Uterus (tissue), 4 donors: Measurements from ENCODE around the gene FBXL2. TPM values are rescaled to one million over a fixed set of nuclear protein-coding genes. Genes with fewer than 3 reads are reported as not detected.

Experiments used
- DNase-seq, 2 donors: peaks; one replicate each; pipeline ENCODE4 v3.0.0-alpha.2; 2019 to 2020
- H3K27ac ChIP-seq, 2 donors: fragments of 200-600 bp; sonication (generic); 1 replicate in 1 of 2; 2 replicates in 1 of 2; pipeline ENCODE4 v1.5.1; 2016 to 2018
- H3K27me3 ChIP-seq, 2 donors: fragments of 200-600 bp; sonication (generic); one replicate each; pipeline ENCODE4 v1.5.1; 2018 to 2019; ENCODE audit warnings: control low read depth in 1 of 2
- H3K36me3 ChIP-seq, 2 donors: fragments of 200-600 bp; sonication (generic); one replicate each; pipeline ENCODE4 v1.5.1; 2019; ENCODE audit warnings: control low read depth in 1 of 2
- H3K4me1 ChIP-seq, 2 donors: fragments of 200-600 bp; sonication (generic); one replicate each; pipeline ENCODE4 v1.5.1; 2018 to 2019; ENCODE audit warnings: control low read depth in 1 of 2
- H3K4me3 ChIP-seq, 2 donors: fragments of 200-600 bp; sonication (generic); 1 replicate in 1 of 2; 2 replicates in 1 of 2; pipeline ENCODE4 v1.5.1; 2018 to 2019; ENCODE audit warnings: mild to moderate bottlenecking in 1 of 2
- H3K9me3 ChIP-seq, 2 donors: fragments of 200-600 bp; sonication (generic); one replicate each; pipeline ENCODE4 v1.5.1; 2019; ENCODE audit warnings: control low read depth in 1 of 2
- POLR2A ChIP-seq, 2 donors: fragments of 450-650 bp; IDR thresholded peaks; one replicate each; pipeline ENCODE4 v1.6.1; 2016; ENCODE audit warnings: antibody characterized with exemption in 2 of 2, mild to moderate bottlenecking in 1 of 2, moderate library complexity in 1 of 2
- intact Hi-C: fragments of 100-400 bp; cut with DNase I; formaldehyde crosslinking; loops from one replicate; pipeline ENCODE4 v1.15.1; 2023; ENCODE audit warnings: low total_unique reads
- total RNA-seq, 4 donors: library from RNA; depleted of rRNA in 3 of 4; stranded (reverse); fragments of >200 nt in 3 of 4; gene quantifications; one replicate each; pipeline versions ENCODE4 v1.1.0 to v1.2.4, GENCODE V29; 2014 to 2023
- TF ChIP-seq, protein P1 (sequence below), 4 experiments: fragments of 200-600 bp in 2 of 4; fragments of 450-650 bp in 2 of 4; sonication (generic) in 2 of 4; IDR thresholded peaks; one replicate each; pipeline ENCODE4 v1.5.1; 2016 to 2019; ENCODE audit warnings: antibody characterized with exemption in 4 of 4, mild to moderate bottlenecking in 2 of 4, moderate library complexity in 1 of 4
- donor health status: DM: yes; HTN: yes; CAD: no.

FBXL2 gene
- total RNA-seq, 4 donors from 2014 or later = 10.2 to 24.3 (median 14.1) TPM; not detected in 1

DNA sequence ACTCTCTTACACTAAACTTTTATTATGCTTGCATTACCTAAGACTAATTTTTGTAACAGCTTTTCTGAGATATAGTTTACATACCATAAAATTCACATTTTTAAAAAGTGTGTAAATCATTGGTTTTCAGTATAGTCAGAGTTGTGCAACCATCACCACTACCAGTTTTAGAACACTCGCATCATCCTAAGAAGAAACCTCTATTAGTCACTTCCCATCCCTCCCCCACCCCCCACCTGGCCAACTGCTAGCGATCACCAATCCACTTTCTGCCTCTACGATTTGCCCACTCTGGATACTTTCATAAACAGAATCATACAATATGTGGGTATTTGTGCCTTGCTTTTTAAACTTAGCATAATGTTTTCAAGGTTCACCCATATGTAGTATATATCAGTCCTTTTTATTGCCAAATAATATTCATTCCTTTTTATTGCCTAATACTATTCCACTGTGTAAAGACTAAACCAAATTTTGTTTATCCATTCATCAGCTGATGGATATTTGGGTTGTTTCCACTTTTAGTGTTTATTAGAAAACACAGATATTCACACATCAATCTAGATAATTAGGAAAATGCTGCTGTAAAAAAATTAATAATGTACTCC lies 139.9 kb downstream of the FBXL2 start:
- Histone ChIP-seq H3K36me3 (no peaks in the 10 kb centered on the region), H3K27ac (no peak overlapping the region), H3K9me3 (no peaks in the 10 kb centered on the region), H3K27me3 (no peaks in the 10 kb centered on the region), H3K4me1 (no peaks in the 10 kb centered on the region), H3K4me3 (no peak overlapping the region)
- no peak for DNase-seq
- intact Hi-C loops = no loop called here
- TF ChIP-seq, protein P1, sequence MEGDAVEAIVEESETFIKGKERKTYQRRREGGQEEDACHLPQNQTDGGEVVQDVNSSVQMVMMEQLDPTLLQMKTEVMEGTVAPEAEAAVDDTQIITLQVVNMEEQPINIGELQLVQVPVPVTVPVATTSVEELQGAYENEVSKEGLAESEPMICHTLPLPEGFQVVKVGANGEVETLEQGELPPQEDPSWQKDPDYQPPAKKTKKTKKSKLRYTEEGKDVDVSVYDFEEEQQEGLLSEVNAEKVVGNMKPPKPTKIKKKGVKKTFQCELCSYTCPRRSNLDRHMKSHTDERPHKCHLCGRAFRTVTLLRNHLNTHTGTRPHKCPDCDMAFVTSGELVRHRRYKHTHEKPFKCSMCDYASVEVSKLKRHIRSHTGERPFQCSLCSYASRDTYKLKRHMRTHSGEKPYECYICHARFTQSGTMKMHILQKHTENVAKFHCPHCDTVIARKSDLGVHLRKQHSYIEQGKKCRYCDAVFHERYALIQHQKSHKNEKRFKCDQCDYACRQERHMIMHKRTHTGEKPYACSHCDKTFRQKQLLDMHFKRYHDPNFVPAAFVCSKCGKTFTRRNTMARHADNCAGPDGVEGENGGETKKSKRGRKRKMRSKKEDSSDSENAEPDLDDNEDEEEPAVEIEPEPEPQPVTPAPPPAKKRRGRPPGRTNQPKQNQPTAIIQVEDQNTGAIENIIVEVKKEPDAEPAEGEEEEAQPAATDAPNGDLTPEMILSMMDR (IDR thresholded peaks at IDR 0.05) = no peak
- TF ChIP-seq POLR2A (IDR thresholded peaks at IDR 0.05) = no peak

DNA sequence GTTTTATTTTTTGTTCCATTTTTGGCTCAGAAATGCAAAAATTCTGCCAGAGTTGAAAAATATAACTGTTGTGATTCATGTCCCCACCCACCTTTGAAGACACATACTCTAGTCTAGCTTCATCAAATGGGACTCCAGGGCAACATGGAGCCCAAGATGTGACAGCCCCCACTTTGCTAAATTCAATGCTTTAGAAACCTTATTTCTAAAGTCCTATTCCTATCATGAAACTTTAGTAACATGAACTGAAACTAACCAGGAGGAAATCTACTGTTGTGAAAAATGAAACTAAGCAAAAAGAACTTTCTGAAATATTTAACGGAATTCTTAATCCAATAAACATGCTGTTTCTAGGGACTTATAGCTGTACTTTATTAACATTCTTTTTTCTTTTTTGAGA lies 142.7 kb downstream of the FBXL2 start:
- H3K27ac ChIP-seq = no peak overlapping the region
- H3K9me3 ChIP-seq = no peaks in the 10 kb centered on the region
- DNase-seq = no peak
- no peak for TF ChIP-seq POLR2A (IDR thresholded peaks at IDR 0.05)
- TF ChIP-seq, protein P1 (IDR thresholded peaks at IDR 0.05) = no peak
- H3K4me3 ChIP-seq = no peak overlapping the region
- H3K36me3 ChIP-seq = no peaks in the 10 kb centered on the region
- H3K27me3 ChIP-seq = no peaks in the 10 kb centered on the region
- H3K4me1 ChIP-seq = no peaks in the 10 kb centered on the region
- intact Hi-C loops = no loop called here

DNA sequence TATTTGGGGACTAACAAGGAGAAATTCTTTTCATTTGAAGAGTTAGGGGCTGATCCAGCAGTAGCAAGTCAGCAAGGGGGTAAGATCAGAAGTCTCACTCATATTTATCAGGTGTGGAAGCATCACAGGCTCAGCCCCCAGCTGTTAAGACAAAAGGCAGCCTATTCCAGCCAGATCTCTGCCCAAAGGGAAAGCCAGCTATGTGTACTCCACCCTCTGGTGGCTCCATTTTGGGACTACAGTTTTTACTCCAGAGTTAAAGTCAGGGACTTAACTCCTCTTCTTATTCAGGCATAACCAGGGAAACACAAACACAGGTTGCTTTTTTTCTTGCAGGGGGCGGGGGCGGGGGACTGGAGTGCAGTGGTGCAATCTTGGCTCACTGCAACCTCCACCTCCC lies 143.7 kb downstream of the FBXL2 start:
- intact Hi-C loops = no loop called here
- Histone ChIP-seq H3K36me3 (no peaks in the 10 kb centered on the region), H3K4me3 (no peak overlapping the region), H3K9me3 (no peaks in the 10 kb centered on the region), H3K27ac (no peak overlapping the region), H3K27me3 (no peaks in the 10 kb centered on the region), H3K4me1 (no peaks in the 10 kb centered on the region)
- no peak for DNase-seq
- TF ChIP-seq, protein P1 (IDR thresholded peaks at IDR 0.05) = no peak
- no peak for TF ChIP-seq POLR2A (IDR thresholded peaks at IDR 0.05)

DNA sequence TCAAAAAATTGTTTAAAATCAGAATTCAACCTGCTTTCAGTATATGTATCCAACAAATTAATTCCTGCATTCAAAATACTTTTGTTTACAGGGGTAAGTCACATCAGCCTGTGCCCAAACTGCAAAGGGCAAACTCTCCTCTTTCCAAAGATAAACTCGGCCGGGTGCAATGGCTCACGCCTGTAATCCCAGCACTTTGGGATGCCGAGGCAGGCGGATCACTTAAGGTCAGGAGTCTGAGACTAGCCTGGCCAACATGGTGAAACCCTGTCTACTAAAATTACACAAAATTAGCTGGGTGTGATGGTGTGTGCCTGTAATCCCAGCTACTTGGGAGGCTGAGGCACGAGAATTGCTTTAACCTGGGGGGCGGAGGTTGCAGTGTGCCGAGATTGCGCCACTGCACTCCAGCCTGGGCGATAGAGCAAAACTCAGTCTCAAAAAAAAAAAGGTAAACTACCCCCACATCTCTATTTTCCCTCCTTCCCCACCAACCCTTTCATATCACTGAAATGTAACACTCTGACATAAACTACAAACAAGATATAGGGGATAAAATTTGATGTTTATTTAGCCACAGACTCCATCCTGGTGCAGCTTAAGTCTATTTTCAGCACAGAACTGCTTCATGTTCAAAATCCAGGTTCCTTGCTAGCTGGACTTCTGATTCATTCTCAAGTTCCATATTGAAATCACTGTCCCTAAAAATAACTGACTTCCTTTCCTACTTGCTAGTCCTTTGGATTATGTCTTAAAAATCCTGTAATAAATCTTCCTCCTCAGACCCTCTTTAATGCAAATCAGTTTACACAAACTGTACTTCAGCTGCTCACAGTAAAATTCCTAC lies 147.6 kb downstream of the FBXL2 start:
- Histone ChIP-seq H3K4me1 (no peaks in the 10 kb centered on the region), H3K27ac (no peak overlapping the region), H3K36me3 (no peaks in the 10 kb centered on the region), H3K4me3 (no peak overlapping the region), H3K9me3 (no peaks in the 10 kb centered on the region), H3K27me3 (no peaks in the 10 kb centered on the region)
- DNase-seq = no peak
- intact Hi-C loops = no loop called here
- TF ChIP-seq, protein P1 (IDR thresholded peaks at IDR 0.05) = no peak
- no peak for TF ChIP-seq POLR2A (IDR thresholded peaks at IDR 0.05)

DNA sequence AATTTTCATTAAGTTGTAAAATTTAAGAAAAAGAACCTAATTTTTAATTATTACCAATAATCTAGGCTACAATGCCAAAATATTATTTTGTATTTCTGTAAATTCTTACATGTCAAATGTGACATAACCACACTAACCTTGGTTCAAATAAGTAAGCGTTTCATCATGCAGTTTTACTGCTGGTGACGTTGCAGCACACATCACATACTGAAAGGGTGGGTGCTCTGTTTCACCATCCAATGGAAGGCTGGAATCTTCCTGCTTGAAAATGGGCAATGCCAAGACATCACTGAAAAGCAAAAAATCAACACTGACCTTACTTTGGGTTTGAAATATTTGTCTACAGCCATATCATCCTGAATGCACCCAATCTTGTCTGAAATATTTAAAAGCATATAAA lies 148.2 kb downstream of the FBXL2 start:
- no peaks in the 10 kb centered on the region for H3K9me3 ChIP-seq

More for the DNA sequence above, 148.2 kb downstream of the FBXL2 start:
- intact Hi-C loops = no loop called here
- Histone ChIP-seq H3K27me3 (no peaks in the 10 kb centered on the region), H3K4me3 (no peak overlapping the region), H3K36me3 (no peaks in the 10 kb centered on the region), H3K4me1 (no peaks in the 10 kb centered on the region), H3K27ac (no peak overlapping the region)
- TF ChIP-seq, protein P1 (IDR thresholded peaks at IDR 0.05) = no peak
- TF ChIP-seq POLR2A (IDR thresholded peaks at IDR 0.05) = no peak
- DNase-seq = no peak
